Testis (tissue), 3 donors: ENCODE results near the gene TEKTIP1. TPM values are rescaled to one million over a fixed set of nuclear protein-coding genes. Genes with fewer than 3 reads are reported as not detected.

ENCODE experiments used
- DNase-seq: peaks from one replicate; pipeline ENCODE4 v3.0.0-alpha.2; 2019
- H3K27ac ChIP-seq, 2 donors: fragments of 200-600 bp; sonication (generic); one replicate each; pipeline ENCODE4 v1.5.1; 2019
- H3K27me3 ChIP-seq: fragments of 200-600 bp; sonication (generic); one replicate; pipeline ENCODE4 v1.5.1; 2019
- H3K36me3 ChIP-seq: fragments of 200-600 bp; sonication (generic); one replicate; pipeline ENCODE4 v1.5.1; 2017; ENCODE audit warnings: low read depth; ENCODE audit errors: missing control alignments
- H3K4me1 ChIP-seq: fragments of 200-600 bp; sonication (generic); one replicate; pipeline ENCODE4 v1.5.1; 2019
- H3K4me3 ChIP-seq, 2 donors: fragments of 200-600 bp; sonication (generic); one replicate each; pipeline ENCODE4 v1.5.1; 2017 to 2019
- H3K9me3 ChIP-seq: fragments of 200-600 bp; sonication (generic); one replicate; pipeline ENCODE4 v1.5.1; 2017
- POLR2A ChIP-seq: fragments of 450-650 bp; IDR thresholded peaks from one replicate; pipeline ENCODE4 v1.6.1; 2017; ENCODE audit warnings: antibody characterized with exemption, mild to moderate bottlenecking, moderate library complexity
- WGBS, 2 donors: methylation state at CpG; one replicate each; pipeline ENCODE4 v1.1.5; 2018; 5-methylcytosine and 5-hydroxymethylcytosine counted together
- intact Hi-C: fragments of 100-400 bp; cut with DNase I; formaldehyde crosslinking; loops from one replicate; pipeline ENCODE4 v1.15.1; 2023; ENCODE audit warnings: low total_unique reads
- polyA plus RNA-seq: library from polyadenylated mRNA; stranded (reverse); fragments of 350-450 nt; fragmentation: Illumina TruSeq; extraction: RNeasy Lipid Tissue Mini Kit (QIAGEN cat#74804); gene quantifications from one replicate; pipeline ENCODE4 v1.2.3, GENCODE V29; 2014; ENCODE audit warnings: low read depth, low replicate concordance; ENCODE audit not compliant: insufficient read depth
- total RNA-seq, 2 donors: library from RNA; depleted of rRNA; stranded (reverse); fragments of >200 nt; gene quantifications; one replicate each; pipeline ENCODE4 v1.2.3, GENCODE V29; 2016
- TF ChIP-seq, protein P1 (sequence below), 3 experiments: fragments of 450-650 bp in 2 of 3; fragments of 200-600 bp in 1 of 3; sonication (generic) in 1 of 3; IDR thresholded peaks; one replicate each; pipeline ENCODE4 v1.5.1; 2016 to 2019; ENCODE audit warnings: antibody characterized with exemption in 3 of 3, mild to moderate bottlenecking in 2 of 3, moderate library complexity in 1 of 3

The TEKTIP1 gene
- total and polyA plus RNA-seq, 3 donors from 2014 or later, result 35.8 to 68.2 (median 55.9) TPM

DNA sequence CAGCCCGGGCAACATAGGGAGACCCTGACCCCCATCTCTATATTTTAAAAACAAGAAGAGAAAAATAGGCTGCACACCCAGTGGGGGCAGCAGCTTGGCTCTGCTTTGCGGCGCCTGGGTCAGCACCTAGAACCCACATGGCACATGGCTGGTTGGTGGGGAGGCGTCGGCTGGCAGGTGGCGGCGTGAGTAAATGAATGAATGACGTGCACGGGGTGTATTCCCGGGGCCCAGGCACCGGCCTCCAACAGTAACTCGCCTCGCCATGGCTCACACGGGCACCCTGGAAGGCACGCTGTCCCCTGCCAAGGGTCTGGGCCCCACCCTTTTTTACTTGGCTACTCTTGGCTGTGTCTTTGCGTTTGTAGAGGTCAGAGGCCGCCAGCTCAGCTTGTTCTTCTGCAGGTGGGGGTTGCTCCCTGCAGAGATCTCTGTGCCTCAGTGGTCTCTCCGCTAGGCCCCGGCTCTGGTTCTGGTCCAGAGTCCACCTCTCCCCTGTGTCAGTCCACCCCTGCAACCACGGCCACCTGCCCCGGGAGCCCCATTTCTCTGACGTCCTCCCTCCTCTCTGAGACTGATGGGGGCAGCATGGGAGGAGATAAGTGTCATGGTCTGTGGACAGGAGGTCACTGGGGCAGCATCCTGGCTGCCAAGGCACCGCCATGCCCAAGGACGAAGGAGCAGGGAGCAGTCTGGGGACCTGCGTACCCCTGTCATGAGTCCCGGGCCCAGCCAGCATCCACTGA, 27.3 kb upstream of the TEKTIP1 start:
- no peak for DNase-seq
- Histone ChIP-seq H3K27me3 (no peaks in the 10 kb centered on the region), H3K27ac (no peak overlapping the region), H3K36me3 (no peaks in the 10 kb centered on the region), H3K4me1 (peaks cover 51% of the 10 kb centered on the region), H3K4me3 (no peak overlapping the region), H3K9me3 (no peaks in the 10 kb centered on the region)
- 60 to 83% methylated on average over 20 to 26 of the region's 26 CpGs for WGBS, 2 donors
- TF ChIP-seq, protein P1, sequence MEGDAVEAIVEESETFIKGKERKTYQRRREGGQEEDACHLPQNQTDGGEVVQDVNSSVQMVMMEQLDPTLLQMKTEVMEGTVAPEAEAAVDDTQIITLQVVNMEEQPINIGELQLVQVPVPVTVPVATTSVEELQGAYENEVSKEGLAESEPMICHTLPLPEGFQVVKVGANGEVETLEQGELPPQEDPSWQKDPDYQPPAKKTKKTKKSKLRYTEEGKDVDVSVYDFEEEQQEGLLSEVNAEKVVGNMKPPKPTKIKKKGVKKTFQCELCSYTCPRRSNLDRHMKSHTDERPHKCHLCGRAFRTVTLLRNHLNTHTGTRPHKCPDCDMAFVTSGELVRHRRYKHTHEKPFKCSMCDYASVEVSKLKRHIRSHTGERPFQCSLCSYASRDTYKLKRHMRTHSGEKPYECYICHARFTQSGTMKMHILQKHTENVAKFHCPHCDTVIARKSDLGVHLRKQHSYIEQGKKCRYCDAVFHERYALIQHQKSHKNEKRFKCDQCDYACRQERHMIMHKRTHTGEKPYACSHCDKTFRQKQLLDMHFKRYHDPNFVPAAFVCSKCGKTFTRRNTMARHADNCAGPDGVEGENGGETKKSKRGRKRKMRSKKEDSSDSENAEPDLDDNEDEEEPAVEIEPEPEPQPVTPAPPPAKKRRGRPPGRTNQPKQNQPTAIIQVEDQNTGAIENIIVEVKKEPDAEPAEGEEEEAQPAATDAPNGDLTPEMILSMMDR (IDR thresholded peaks at IDR 0.05), result no peak
- no peak for TF ChIP-seq POLR2A
- intact Hi-C loops, result no loop called here

DNA sequence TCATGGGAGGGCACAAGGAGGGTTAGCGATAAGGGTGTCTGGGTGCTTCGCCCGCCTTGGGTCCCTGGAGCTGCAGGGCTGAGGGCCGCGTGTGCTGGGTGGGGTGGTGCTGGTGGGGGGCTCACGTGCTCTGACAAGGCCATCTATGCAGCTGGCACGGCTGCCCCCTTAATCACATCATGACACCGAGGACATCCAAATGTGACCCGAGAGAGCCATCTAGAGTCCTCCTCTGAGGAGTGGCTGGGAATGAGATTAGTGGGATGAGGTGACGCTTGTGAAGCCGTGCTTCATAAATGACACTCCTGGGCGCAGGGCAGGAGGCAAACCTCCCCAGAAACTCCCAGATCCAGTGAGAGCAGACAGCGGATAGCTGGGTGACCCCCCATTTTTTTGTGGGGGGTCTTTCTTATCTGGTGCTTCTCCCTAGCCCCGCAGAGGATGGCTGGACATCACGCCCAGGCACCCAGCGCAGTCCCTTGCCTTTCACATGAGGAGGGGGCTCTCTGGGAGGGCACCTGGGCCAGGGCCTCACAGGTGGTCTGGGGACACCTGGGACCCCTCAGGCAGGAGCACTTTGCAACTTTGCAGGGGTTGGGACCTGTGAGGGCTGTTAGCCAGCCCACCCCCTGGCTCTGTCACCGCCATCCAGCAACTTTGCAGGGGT, 26.3 kb upstream of the TEKTIP1 start:
- H3K4me1 ChIP-seq, result peaks cover 47% of the 10 kb centered on the region
- H3K27ac ChIP-seq, result no peak overlapping the region
- no peak for DNase-seq
- intact Hi-C loops, result no loop called here
- no peaks in the 10 kb centered on the region for H3K36me3 ChIP-seq
- H3K4me3 ChIP-seq, result no peak overlapping the region
- 67 to 97% methylated on average over 4 to 17 of the region's 17 CpGs for WGBS, 2 donors
- no peaks in the 10 kb centered on the region for H3K27me3 ChIP-seq
- H3K9me3 ChIP-seq, result no peaks in the 10 kb centered on the region
- TF ChIP-seq, protein P1 (IDR thresholded peaks at IDR 0.05), result no peak
- no peak for TF ChIP-seq POLR2A

DNA sequence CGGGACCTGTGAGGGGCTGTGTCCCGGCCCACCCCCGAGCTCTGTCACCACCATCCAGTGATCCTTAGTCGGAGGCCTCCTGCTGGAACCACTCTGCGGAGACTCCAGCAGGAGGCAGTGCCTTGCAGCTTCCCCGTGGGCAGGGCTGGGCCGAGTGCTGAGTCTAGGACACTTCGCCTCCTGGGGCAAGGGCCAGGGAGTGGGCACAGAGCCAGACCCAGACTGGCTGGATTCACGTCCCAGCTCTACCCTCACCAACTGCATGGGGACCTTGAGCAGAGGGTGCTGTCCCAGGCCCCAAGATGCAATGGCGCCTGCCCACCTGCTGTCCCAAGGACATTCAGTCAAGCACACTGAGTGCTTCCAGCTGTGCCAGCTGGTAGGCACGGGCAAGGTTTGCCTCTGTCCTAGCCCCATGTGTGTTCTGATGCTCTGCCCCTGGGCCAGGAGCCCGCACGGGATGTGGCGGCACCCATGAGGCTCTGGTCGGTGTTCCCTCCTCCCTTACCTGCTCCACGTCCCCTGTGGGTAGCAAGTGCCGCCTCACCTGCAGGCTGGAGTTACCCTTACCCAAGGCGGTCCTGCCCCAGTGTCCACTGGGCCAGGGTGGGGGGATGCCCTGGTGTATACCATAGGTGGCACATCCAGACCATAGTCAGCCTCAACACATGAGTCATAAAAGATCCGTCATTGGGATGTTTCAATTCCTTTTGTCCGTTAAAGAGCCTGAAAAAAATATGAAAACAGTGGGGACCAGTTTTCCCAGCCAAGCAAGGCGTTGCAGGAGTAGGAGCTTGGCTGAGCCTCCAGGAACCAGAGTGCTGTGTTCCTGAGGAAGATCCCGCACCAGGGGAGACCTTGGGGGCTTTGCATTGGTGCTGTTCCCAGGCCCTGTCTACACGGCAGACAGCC, 25.5 kb upstream of the TEKTIP1 start:
- Histone ChIP-seq H3K27me3 (no peaks in the 10 kb centered on the region), H3K4me3 (no peak overlapping the region), H3K9me3 (no peaks in the 10 kb centered on the region), H3K4me1 (peaks cover 42% of the 10 kb centered on the region), H3K36me3 (no peaks in the 10 kb centered on the region), H3K27ac (no peak overlapping the region)
- TF ChIP-seq POLR2A, result no peak
- TF ChIP-seq, protein P1 (IDR thresholded peaks at IDR 0.05), result no peak
- intact Hi-C loops, result no loop called here
- peak; percentile 55 for DNase-seq
- 64 to 72% methylated on average over 7 to 23 of the region's 23 CpGs for WGBS, 2 donors

DNA sequence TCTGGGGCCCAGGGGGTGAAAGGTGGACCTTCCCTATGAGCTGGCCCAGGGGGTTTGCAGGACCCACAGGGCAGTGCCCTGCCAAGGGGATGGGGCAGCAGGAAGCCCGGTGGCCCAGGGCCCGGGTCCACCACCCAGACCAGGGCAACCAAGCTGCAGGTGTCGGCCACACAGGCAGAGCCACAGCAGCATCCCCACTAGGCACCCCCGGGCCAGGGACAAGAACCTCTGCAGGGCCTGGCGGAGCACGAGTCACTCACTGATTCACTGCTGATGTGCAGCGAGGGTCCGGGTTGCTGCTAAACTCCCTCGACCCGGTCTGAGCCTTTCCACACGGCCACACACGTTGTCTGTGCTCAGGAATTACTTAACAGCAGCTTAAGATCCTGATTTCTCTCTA, 24.0 kb upstream of the TEKTIP1 start:
- Histone ChIP-seq H3K4me1 (peaks cover 41% of the 10 kb centered on the region), H3K4me3 (no peak overlapping the region), H3K27ac (peak overlapping the region in 1 of 2 donors; percentile 24), H3K27me3 (no peaks in the 10 kb centered on the region), H3K9me3 (no peaks in the 10 kb centered on the region), H3K36me3 (no peaks in the 10 kb centered on the region)
- intact Hi-C loops, result no loop called here
- DNase-seq, result no peak
- TF ChIP-seq, protein P1 (IDR thresholded peaks at IDR 0.05), result no peak
- TF ChIP-seq POLR2A, result no peak
- 72 to 83% methylated on average over 8 to 12 of the region's 12 CpGs for WGBS, 2 donors
